NCI-H2107 (cell line): ENCODE results near the gene CDC40.
"Not testable (repeated sequence)": the region's sequence is repeated elsewhere in the genome, so short reads cannot be mapped to it uniquely, and the experiment has no call there.

ENCODE experiments used
- DNase-seq: peaks from one replicate; lab custom pipeline; 2025; lab: John Stamatoyannopoulos, UW

CDC40 gene

GRCh38 chr6:110270165-110270564 lies 89.9 kb downstream of the CDC40 start:
- no peak for DNase-seq

GRCh38 chr6:110271732-110272022 lies 91.5 kb downstream of the CDC40 start:
- no peak for DNase-seq

GRCh38 chr6:110272781-110273180 lies 92.6 kb downstream of the CDC40 start:
- not testable (repeated sequence) for DNase-seq

GRCh38 chr6:110277100-110277665 lies 97.0 kb downstream of the CDC40 start:
- DNase-seq: no peak
